Neural progenitor cell (in vitro differentiated cells): ENCODE measurements around the gene KBTBD7. TPM values are rescaled to one million over a fixed set of nuclear protein-coding genes. Genes with fewer than 3 reads are reported as not detected.

ENCODE experiments used
- DNase-seq: peaks from one replicate; pipeline ENCODE4 v3.0.0-alpha.2; 2016; ENCODE audit warnings: low spot score
- H2AFZ ChIP-seq: fragments of 200-600 bp; sonication (generic); replicated peaks from 2 replicates; pipeline ENCODE4 v1.6.1; 2016; ENCODE audit warnings: antibody characterized with exemption
- H3F3A ChIP-seq: fragments of 200-600 bp; sonication (generic); 2 replicates; pipeline ENCODE4 v1.6.1; 2016; ENCODE audit warnings: antibody characterized with exemption, low read depth
- H3K27ac ChIP-seq: fragments of 200-600 bp; sonication (generic); 2 replicates; pipeline ENCODE4 v1.5.1; 2016; ENCODE audit warnings: mild to moderate bottlenecking
- H3K27me3 ChIP-seq: fragments of 200-600 bp; sonication (generic); 2 replicates; pipeline ENCODE4 v1.6.1; 2016; ENCODE audit warnings: mild to moderate bottlenecking, moderate library complexity
- H3K36me3 ChIP-seq: fragments of 200-600 bp; sonication (generic); 2 replicates; pipeline ENCODE4 v1.5.1; 2016
- H3K4me1 ChIP-seq: fragments of 200-600 bp; sonication (generic); 2 replicates; pipeline ENCODE4 v1.6.1; 2016; ENCODE audit warnings: mixed run types
- H3K4me2 ChIP-seq: fragments of 200-600 bp; sonication (generic); 2 replicates; pipeline ENCODE4 v1.6.1; 2016
- H3K4me3 ChIP-seq: fragments of 200-600 bp; sonication (generic); 2 replicates; pipeline ENCODE4 v1.5.1; 2016
- H3K79me2 ChIP-seq: fragments of 200-600 bp; sonication (generic); 2 replicates; pipeline ENCODE4 v1.6.1; 2016; ENCODE audit warnings: low read depth
- H3K9ac ChIP-seq: fragments of 200-600 bp; sonication (generic); 2 replicates; pipeline ENCODE4 v1.6.1; 2016
- H3K9me3 ChIP-seq: fragments of 200-600 bp; sonication (generic); 2 replicates; pipeline ENCODE4 v1.5.1; 2016; ENCODE audit warnings: low read depth
- H4K20me1 ChIP-seq: fragments of 200-600 bp; sonication (generic); 2 replicates; pipeline ENCODE4 v1.6.1; 2016; ENCODE audit warnings: low read depth
- H3K27ac Mint-ChIP-seq: 3 replicates; pipeline ENCODE4 v1.8.0; 2021; ENCODE audit warnings: mixed read lengths
- H3K27me3 Mint-ChIP-seq: 2 replicates; pipeline ENCODE4 v1.8.0; 2022; ENCODE audit warnings: low read depth, mild to moderate bottlenecking, inconsistent platforms, moderate library complexity, mixed read lengths; ENCODE audit not compliant: insufficient read depth
- H3K36me3 Mint-ChIP-seq: 3 replicates; pipeline ENCODE4 v1.8.0; 2021; ENCODE audit warnings: mixed read lengths
- H3K4me1 Mint-ChIP-seq: 3 replicates; pipeline ENCODE4 v1.8.0; 2021; ENCODE audit warnings: mixed read lengths
- H3K4me3 Mint-ChIP-seq: 3 replicates; pipeline ENCODE4 v1.8.0; 2021; ENCODE audit warnings: mild to moderate bottlenecking, moderate library complexity, mixed read lengths
- H3K9me3 Mint-ChIP-seq: 3 replicates; pipeline ENCODE4 v1.8.0; 2020; ENCODE audit warnings: mixed read lengths
- CTCF ChIP-seq: fragments of 200-600 bp; sonication (generic); IDR thresholded peaks from 2 replicates; pipeline ENCODE4 v1.5.1; 2017; ENCODE audit warnings: antibody characterized with exemption, mild to moderate bottlenecking
- EZH2 ChIP-seq: fragments of 200-600 bp; sonication (generic); IDR thresholded peaks from 2 replicates; pipeline ENCODE4 v1.6.1; 2017; ENCODE audit warnings: antibody characterized with exemption, mild to moderate bottlenecking, moderate library complexity
- EZH2phosphoT487 ChIP-seq: fragments of 200-600 bp; sonication (generic); IDR thresholded peaks from 2 replicates; pipeline ENCODE4 v1.6.1; 2017; ENCODE audit warnings: antibody characterized with exemption
- total RNA-seq: library from RNA; depleted of rRNA; stranded (reverse); fragments of >200 nt; gene quantifications from 2 replicates; pipeline ENCODE4 v1.2.3, GENCODE V29; 2015; ENCODE audit warnings: low replicate concordance

The KBTBD7 gene
- total RNA-seq, 1 donor from 2014 or later = 24.7 TPM

GRCh38 chr13:41216160-41216559, 21.8 kb upstream of the KBTBD7 start:
- Histone ChIP-seq H3K9ac (no peak overlapping the region), H3K27ac (no peak overlapping the region), H2AFZ (no peak overlapping the region), H3K36me3 (no peaks in the 10 kb centered on the region), H3K27me3 (no peaks in the 10 kb centered on the region), H3K4me2 (no peak overlapping the region), H3K9me3 (no peaks in the 10 kb centered on the region), H3F3A (no peaks in the 10 kb centered on the region), H4K20me1 (no peaks in the 10 kb centered on the region), H3K4me3 (no peak overlapping the region), H3K4me1 (no peaks in the 10 kb centered on the region), H3K79me2 (no peaks in the 10 kb centered on the region)
- Mint-ChIP-seq H3K4me1 (no peaks in the 10 kb centered on the region), H3K9me3 (peaks cover 7% of the 10 kb centered on the region), H3K4me3 (no peak overlapping the region), H3K27me3 (no peaks in the 10 kb centered on the region), H3K36me3 (peaks cover 14% of the 10 kb centered on the region), H3K27ac (no peak overlapping the region)
- DNase-seq = no peak
- TF ChIP-seq EZH2phosphoT487 = no peak
- no peak for TF ChIP-seq CTCF

GRCh38 chr13:41213919-41214318, 19.6 kb upstream of the KBTBD7 start:
- H3K9me3 ChIP-seq = peaks cover 7% of the 10 kb centered on the region
- H3K4me2 ChIP-seq = no peak overlapping the region
- DNase-seq = no peak
- Mint-ChIP-seq H3K9me3 (peaks cover 21% of the 10 kb centered on the region), H3K27ac (no peak overlapping the region), H3K4me3 (no peak overlapping the region), H3K36me3 (peaks cover 8% of the 10 kb centered on the region), H3K27me3 (no peaks in the 10 kb centered on the region), H3K4me1 (no peaks in the 10 kb centered on the region)
- H3K4me1 ChIP-seq = no peaks in the 10 kb centered on the region
- no peak overlapping the region for H3K27ac ChIP-seq
- H3K36me3 ChIP-seq = no peaks in the 10 kb centered on the region
- TF ChIP-seq EZH2phosphoT487 (no peak), CTCF (no peak), EZH2 (no peak)
- no peaks in the 10 kb centered on the region for H3F3A ChIP-seq
- no peaks in the 10 kb centered on the region for H3K79me2 ChIP-seq
- H2AFZ ChIP-seq = no peak overlapping the region
- no peaks in the 10 kb centered on the region for H3K27me3 ChIP-seq
- no peak overlapping the region for H3K4me3 ChIP-seq
- H3K9ac ChIP-seq = no peak overlapping the region
- no peaks in the 10 kb centered on the region for H4K20me1 ChIP-seq

GRCh38 chr13:41213316-41213715, 18.9 kb upstream of the KBTBD7 start:
- Mint-ChIP-seq H3K36me3 (peaks cover 8% of the 10 kb centered on the region), H3K27ac (no peak overlapping the region), H3K4me1 (no peaks in the 10 kb centered on the region), H3K9me3 (peaks cover 27% of the 10 kb centered on the region), H3K4me3 (no peak overlapping the region), H3K27me3 (no peaks in the 10 kb centered on the region)
- H2AFZ ChIP-seq = no peak overlapping the region
- no peaks in the 10 kb centered on the region for H3F3A ChIP-seq
- no peaks in the 10 kb centered on the region for H3K36me3 ChIP-seq
- H3K4me3 ChIP-seq = no peak overlapping the region
- no peaks in the 10 kb centered on the region for H3K27me3 ChIP-seq
- H3K4me1 ChIP-seq = no peaks in the 10 kb centered on the region
- TF ChIP-seq EZH2 = no peak
- no peak for TF ChIP-seq CTCF
- no peak for TF ChIP-seq EZH2phosphoT487
- DNase-seq = no peak
- H3K4me2 ChIP-seq = no peak overlapping the region
- H4K20me1 ChIP-seq = no peaks in the 10 kb centered on the region
- H3K79me2 ChIP-seq = no peaks in the 10 kb centered on the region
- H3K9me3 ChIP-seq = peaks cover 7% of the 10 kb centered on the region
- H3K27ac ChIP-seq = no peak overlapping the region
- H3K9ac ChIP-seq = no peak overlapping the region
